ENCODE data around the gene MARK1. TPM values are rescaled to one million over a fixed set of nuclear protein-coding genes. Genes with fewer than 3 reads are reported as not detected.
A peak's percentile ranks its signal among the peaks of the same experiment; 100 is the strongest.

Gene MARK1
- total RNA-seq, 1 experiment from 2014 or later = 17.8 TPM

DNA sequence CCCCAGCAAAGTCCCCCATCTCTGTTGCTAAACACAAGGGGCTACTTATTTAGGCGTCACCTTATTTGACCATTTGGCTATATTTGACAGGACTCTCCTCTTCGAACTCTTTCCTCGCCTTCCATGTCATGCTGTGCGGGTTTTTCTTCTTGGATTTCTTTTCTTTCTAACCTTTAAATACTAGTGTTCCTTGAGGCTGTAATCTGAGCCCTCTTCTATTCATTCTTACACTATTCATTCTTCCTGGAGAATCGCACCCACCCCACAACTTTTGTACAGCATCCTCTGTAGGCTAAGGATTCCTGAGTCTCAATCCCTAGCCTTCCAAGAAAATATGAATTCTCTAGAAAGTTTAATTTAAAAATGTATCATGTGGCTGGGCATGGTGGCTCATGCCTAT is 100.5 kb downstream of the MARK1 start:
- H3K56ac ChIP-seq (ENCODE audit: insufficient read length, low read depth, low read length) = no peak overlapping the region
- H3K27me3 Mint-ChIP-seq (ENCODE audit: low read depth) = no peaks in the 10 kb centered on the region
- no CpG with 5 or more reads among the region's 5 CpGs for WGBS (ENCODE audit: extremely low coverage, insufficient read length, low lambda C conversion rate)

More for the DNA sequence above, 100.5 kb downstream of the MARK1 start:
- H3K79me1 ChIP-seq (ENCODE audit: insufficient read depth, low read depth, low read length, poor library complexity, severe bottlenecking) = no peaks in the 10 kb centered on the region
- H4K5ac ChIP-seq (ENCODE audit: insufficient read length, low read depth, low read length) = no peak overlapping the region
- no peak overlapping the region for H3K14ac ChIP-seq (ENCODE audit: insufficient read depth, low read length)
- no peak overlapping the region for H2BK120ac ChIP-seq (ENCODE audit: low read depth, low read length, poor library complexity, severe bottlenecking)
- no peak overlapping the region for H3K18ac ChIP-seq (ENCODE audit: insufficient read length, low read depth, low read length)
- H3K4me1 ChIP-seq (ENCODE audit: insufficient read depth, low read length) = peaks cover 7% of the 10 kb centered on the region; the same call in 1 of the 2 replicates
- H3K4me2 ChIP-seq (ENCODE audit: insufficient read depth, insufficient read length, low read length) = no peak overlapping the region
- peaks cover 11 to 26% (median 25%) of the 10 kb centered on the region in 3 experiments; a peak in 6 of 7 replicates for H3K36me3 Mint-ChIP-seq (ENCODE audit: insufficient read depth in 1 of 3, low read depth in 3 of 3)
- H3K9ac ChIP-seq (ENCODE audit: extremely low read depth, insufficient read length, low read length) = no peak overlapping the region
- no peak overlapping the region for H2BK20ac ChIP-seq (ENCODE audit: low read depth, low read length, poor library complexity, severe bottlenecking)
- H3K9me3 Mint-ChIP-seq = no peaks in the 10 kb centered on the region
- no peak overlapping the region for H3K4me3 Mint-ChIP-seq
- H4K20me1 ChIP-seq (ENCODE audit: control insufficient read depth, insufficient read depth, insufficient read length) = no peaks in the 10 kb centered on the region
- H3K79me2 ChIP-seq (ENCODE audit: insufficient read depth, low read length) = no peaks in the 10 kb centered on the region
- H3K9me3 ChIP-seq (ENCODE audit: control insufficient read depth, low read depth, low read length) = no peaks in the 10 kb centered on the region
- H4K91ac ChIP-seq (ENCODE audit: insufficient read length, low read depth, low read length) = no peak overlapping the region
- H3K4me1 Mint-ChIP-seq = peaks cover 24 to 26% of the 10 kb centered on the region in 2 experiments
- H3K27ac Mint-ChIP-seq = peak overlapping the region in 2 of 3 experiments; percentile 9 to 15; a peak in 3 of 7 replicates
- H2BK5ac ChIP-seq (ENCODE audit: insufficient read length, low read length) = no peak overlapping the region
- H2BK15ac ChIP-seq (ENCODE audit: low read depth, low read length) = no peak overlapping the region
- no peak overlapping the region for H2AK5ac ChIP-seq (ENCODE audit: insufficient read length, low read length)
- H2AFZ ChIP-seq (ENCODE audit: low read length) = no peak overlapping the region
- DNase-seq = no peak
- TF ChIP-seq, protein P1, sequence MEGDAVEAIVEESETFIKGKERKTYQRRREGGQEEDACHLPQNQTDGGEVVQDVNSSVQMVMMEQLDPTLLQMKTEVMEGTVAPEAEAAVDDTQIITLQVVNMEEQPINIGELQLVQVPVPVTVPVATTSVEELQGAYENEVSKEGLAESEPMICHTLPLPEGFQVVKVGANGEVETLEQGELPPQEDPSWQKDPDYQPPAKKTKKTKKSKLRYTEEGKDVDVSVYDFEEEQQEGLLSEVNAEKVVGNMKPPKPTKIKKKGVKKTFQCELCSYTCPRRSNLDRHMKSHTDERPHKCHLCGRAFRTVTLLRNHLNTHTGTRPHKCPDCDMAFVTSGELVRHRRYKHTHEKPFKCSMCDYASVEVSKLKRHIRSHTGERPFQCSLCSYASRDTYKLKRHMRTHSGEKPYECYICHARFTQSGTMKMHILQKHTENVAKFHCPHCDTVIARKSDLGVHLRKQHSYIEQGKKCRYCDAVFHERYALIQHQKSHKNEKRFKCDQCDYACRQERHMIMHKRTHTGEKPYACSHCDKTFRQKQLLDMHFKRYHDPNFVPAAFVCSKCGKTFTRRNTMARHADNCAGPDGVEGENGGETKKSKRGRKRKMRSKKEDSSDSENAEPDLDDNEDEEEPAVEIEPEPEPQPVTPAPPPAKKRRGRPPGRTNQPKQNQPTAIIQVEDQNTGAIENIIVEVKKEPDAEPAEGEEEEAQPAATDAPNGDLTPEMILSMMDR (conservative IDR thresholded peaks at IDR 0.05) = no peak
- H3K23ac ChIP-seq (ENCODE audit: insufficient read length, low read depth, low read length) = no peak overlapping the region
- H3T11ph ChIP-seq (ENCODE audit: low read length) = no peak overlapping the region
- no peak overlapping the region for H4K8ac ChIP-seq (replicated peaks; ENCODE audit: insufficient read length, low read depth, low read length)
- H3K4ac ChIP-seq (ENCODE audit: low read depth, low read length) = no peak overlapping the region
- H2BK12ac ChIP-seq (ENCODE audit: insufficient read length, low read depth, low read length) = no peak overlapping the region
- H3K27me3 ChIP-seq (ENCODE audit: insufficient read depth, low read length) = no peaks in the 10 kb centered on the region
- H3K23me2 ChIP-seq (ENCODE audit: insufficient read length, low read depth, low read length, poor library complexity, severe bottlenecking) = no peaks in the 10 kb centered on the region
- no peak overlapping the region for H3K27ac ChIP-seq (ENCODE audit: insufficient read length, low read depth, low read length)
